Activated naive CD4-positive, alpha-beta T cell treated with anti-CD3 and anti-CD28 coated beads, Interleukin-2, amount 10 ng/mL, durations not matched to agents 5 hours and 36 hours (primary cell): ENCODE measurements around the gene TBL2. TPM values are rescaled to one million over a fixed set of nuclear protein-coding genes. Genes with fewer than 3 reads are reported as not detected.

Source experiments
- total RNA-seq, 2 experiments: library from RNA; stranded (reverse); gene quantifications; one replicate each; pipeline ENCODE4 v1.2.3, GENCODE V29; 2021

Gene TBL2
- total RNA-seq, result 10 to 100 TPM; 25.3 to 27.5 TPM

GRCh38 chr7:73578342-73579128, at the start of gene TBL2:
TBL2 (minus strand) TSS chr7:73578579; CDS start chr7:73578549, 30 bp downstream.

GRCh38 chr7:73623798-73624668, 45.7 kb upstream of the TBL2 start, which contains the start of gene MLXIPL:
MLXIPL (minus strand) TSS chr7:73624522; CDS start chr7:73624492, 30 bp downstream.

GRCh38 chr7:73557397-73558257, 20.8 kb downstream of the TBL2 start, which contains the start of gene BCL7B:
BCL7B (minus strand) TSS chr7:73557690; CDS start chr7:73557578, 112 bp downstream.

GRCh38 chr7:73522105-73522872, 56.1 kb downstream of the TBL2 start, which contains the start of gene BAZ1B:
BAZ1B (minus strand) TSS chr7:73522293; CDS start chr7:73521933, 360 bp downstream.

Other genes with a start within 250 kb of the TBL2 start
- gene FZD9, start 144.8 kb downstream of the TBL2 start, total RNA-seq, result under 1 TPM; 0.10 to 0.18 TPM
- gene BAZ1B, start 56.3 kb downstream of the TBL2 start, total RNA-seq, result 10 to 100 TPM; 76.3 to 77.4 TPM
- 10 to 100 TPM; 61.5 to 63.2 TPM for gene BCL7B, start 20.9 kb downstream of the TBL2 start, total RNA-seq
- not detected for gene MLXIPL, start 45.9 kb upstream of the TBL2 start, total RNA-seq
- under 1 TPM; 0.41 to 0.68 TPM for gene VPS37D, start 89.3 kb upstream of the TBL2 start, total RNA-seq
- 1 to 10 TPM; 8.5 to 8.9 TPM for gene DNAJC30, start 104.9 kb upstream of the TBL2 start, total RNA-seq
- gene BUD23, start 105.0 kb upstream of the TBL2 start, total RNA-seq, result 10 to 100 TPM; 44.2 to 49.4 TPM
- 10 to 100 TPM in 1 of 2 experiments, 1 to 10 TPM in 1; 9.4 to 12.4 TPM for gene STX1A, start 141.1 kb upstream of the TBL2 start, total RNA-seq
- 10 to 100 TPM; 12.6 to 13.7 TPM for gene ABHD11, start 160.2 kb upstream of the TBL2 start, total RNA-seq
- gene CLDN3, start 191.7 kb upstream of the TBL2 start, total RNA-seq, result not detected